GM13977 (cell line): Measurements from ENCODE around the gene ZNF423.

Experiments used
- DNase-seq: peaks from one replicate; pipeline ENCODE4 v3.0.0; 2012; ENCODE audit warnings: low spot score
- CTCF ChIP-seq: IDR thresholded peaks from 2 replicates; pipeline ENCODE4 v1.5.1; 2012; ENCODE audit warnings: mild to moderate bottlenecking, control low read depth; ENCODE audit not compliant: insufficient read depth; ENCODE audit errors: extremely low read depth, missing control alignments
- in situ Hi-C: fragments of 300-500 bp; cut with MboI; formaldehyde crosslinking; loops from one replicate; pipeline ENCODE4 v1.12.0; 2022; ENCODE audit warnings: low sequenced_read_pairs, low pct_unique_long_range_greater_than_20kb, mixed read lengths, inconsistent platforms; ENCODE audit not compliant: unreplicated experiment

ZNF423 gene

DNA sequence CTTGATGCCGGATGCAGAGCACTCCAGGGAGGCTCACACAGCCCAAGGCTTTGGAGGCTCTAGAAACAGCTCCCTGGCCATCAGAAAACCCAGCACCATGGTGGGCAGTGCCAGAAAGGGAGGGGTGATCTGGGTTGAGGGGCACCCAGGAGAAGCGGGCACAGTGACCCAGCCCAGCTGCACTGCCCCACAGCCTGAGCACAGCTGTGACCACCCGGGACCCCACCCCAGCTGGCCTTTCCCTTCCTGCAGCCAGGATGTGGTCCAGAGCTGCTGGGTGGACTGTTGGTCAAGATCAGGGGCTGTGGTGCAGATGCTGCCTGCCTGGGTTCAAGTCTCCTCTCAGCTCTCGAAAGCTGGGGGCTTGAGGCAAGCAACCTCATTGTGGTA, 223.1 kb downstream of the ZNF423 start:
- in situ Hi-C loops: no loop called here
- no peak for DNase-seq
- TF ChIP-seq CTCF: no peak

GRCh38 chr16:49632086-49632794, 223.7 kb downstream of the ZNF423 start:
- DNase-seq: no peak
- in situ Hi-C loops: no loop called here
- no peak for TF ChIP-seq CTCF

- in situ Hi-C loops: no loop called here
- no peak for DNase-seq
- TF ChIP-seq CTCF: no peak
Measured at GRCh38 chr16:49631187-49632041, 224.5 kb downstream of the ZNF423 start.

DNA sequence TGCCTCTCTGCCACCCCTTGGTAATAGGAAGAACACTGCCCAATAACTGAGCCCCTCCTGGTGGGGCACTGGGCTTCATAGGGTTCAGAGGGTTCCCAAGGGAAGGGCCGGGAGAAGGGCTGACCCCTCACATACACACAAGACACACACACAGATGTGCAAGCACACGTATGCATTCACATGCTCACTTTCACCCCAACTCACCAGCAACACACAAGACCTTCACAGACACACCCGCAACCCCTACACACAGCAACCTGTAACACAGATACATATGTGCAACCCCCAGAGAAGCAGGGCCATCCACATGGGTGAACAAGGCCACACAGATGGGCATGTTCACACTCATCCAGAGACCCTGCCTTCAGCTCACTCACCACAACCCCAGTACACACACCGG, 225.1 kb downstream of the ZNF423 start:
- in situ Hi-C loops: no loop called here
- no peak for TF ChIP-seq CTCF
- DNase-seq: no peak

DNA sequence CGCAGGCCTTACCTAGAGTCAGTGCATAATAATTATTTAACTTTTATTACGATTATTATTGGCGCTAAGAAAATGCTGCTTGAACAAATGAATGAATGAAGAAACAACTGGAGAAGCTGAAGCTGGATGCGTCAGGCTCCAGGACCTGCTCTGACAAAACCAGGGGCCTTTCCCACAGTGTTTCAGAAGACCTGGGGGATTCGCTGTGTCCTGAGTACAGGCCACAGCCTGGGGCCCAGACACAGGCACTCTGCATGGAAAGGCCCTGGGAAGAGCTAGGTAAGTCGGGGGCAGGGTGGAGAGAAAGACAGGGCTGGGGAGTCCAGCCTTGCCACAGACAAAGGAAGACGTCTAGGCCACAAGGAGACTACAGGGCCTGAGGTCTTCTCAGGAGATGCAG, 226.1 kb downstream of the ZNF423 start:
- TF ChIP-seq CTCF: no peak
- DNase-seq: no peak
- in situ Hi-C loops: no loop called here

DNA sequence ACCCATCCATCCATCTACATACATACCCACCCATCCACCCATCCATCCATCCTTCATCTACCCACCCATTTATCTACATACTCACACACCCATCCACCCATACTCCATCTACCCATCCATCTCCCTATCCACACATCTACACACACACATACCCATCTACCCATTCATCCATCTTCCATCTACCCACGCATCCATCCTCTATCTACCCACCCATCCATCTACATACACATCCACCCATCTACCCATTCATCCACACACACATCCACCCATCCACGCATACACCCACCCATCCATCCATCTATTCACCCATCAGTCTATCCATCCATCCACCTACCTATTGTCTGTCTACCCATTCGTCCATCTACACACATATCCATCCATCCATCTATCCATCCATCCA, 227.8 kb downstream of the ZNF423 start:
- DNase-seq: no peak
- in situ Hi-C loops: no loop called here
- no peak for TF ChIP-seq CTCF
